GM19438 (cell line): ENCODE results near the gene WRAP73.

Experiments
- ATAC-seq: cut with Tn5 transposase; IDR thresholded peaks from one replicate; pipeline ENCODE4 v1.9.1; 2021; ENCODE audit warnings: low read depth; ENCODE audit not compliant: unreplicated experiment

Gene WRAP73

GRCh38 chr1:3683197-3683596 lies 33.3 kb upstream of the WRAP73 start:
- no peak for ATAC-seq

- no peak for ATAC-seq
Observed at GRCh38 chr1:3681898-3682806, 32.2 kb upstream of the WRAP73 start.

- no peak for ATAC-seq
Observed at GRCh38 chr1:3681231-3681897, 31.5 kb upstream of the WRAP73 start.

GRCh38 chr1:3680488-3681230 lies 30.8 kb upstream of the WRAP73 start:
- ATAC-seq: no peak

GRCh38 chr1:3679799-3680453 lies 30.0 kb upstream of the WRAP73 start:
- no peak for ATAC-seq

GRCh38 chr1:3679098-3679555 lies 29.2 kb upstream of the WRAP73 start:
- no peak for ATAC-seq

- ATAC-seq: no peak
Observed at GRCh38 chr1:3678361-3679097, 28.6 kb upstream of the WRAP73 start.

GRCh38 chr1:3677484-3677883 lies 27.6 kb upstream of the WRAP73 start:
- ATAC-seq: peak; percentile 7

- ATAC-seq: peak; percentile 65
Observed at GRCh38 chr1:3676581-3677470, 26.9 kb upstream of the WRAP73 start.

GRCh38 chr1:3675436-3675835 lies 25.5 kb upstream of the WRAP73 start:
- no peak for ATAC-seq

GRCh38 chr1:3674100-3675094 lies 24.5 kb upstream of the WRAP73 start:
- ATAC-seq: no peak

GRCh38 chr1:3673381-3674099 lies 23.6 kb upstream of the WRAP73 start:
- ATAC-seq: no peak

GRCh38 chr1:3672971-3673361 lies 23.1 kb upstream of the WRAP73 start:
- no peak for ATAC-seq

- no peak for ATAC-seq
Observed at GRCh38 chr1:3672231-3672970, 22.5 kb upstream of the WRAP73 start.

- no peak for ATAC-seq
Observed at GRCh38 chr1:3671371-3672180, 21.7 kb upstream of the WRAP73 start.

GRCh38 chr1:3670823-3671265 lies 20.9 kb upstream of the WRAP73 start:
- ATAC-seq: no peak
